Left renal pelvis (tissue), 4 donors: ENCODE measurements around the gene PSMD14. TPM values are rescaled to one million over a fixed set of nuclear protein-coding genes. Genes with fewer than 3 reads are reported as not detected.
"Not testable (repeated sequence)": the region's sequence is repeated elsewhere in the genome, so short reads cannot be mapped to it uniquely, and the experiment has no call there.

Source experiments
- DNase-seq, 4 donors: peaks; one replicate each; pipeline ENCODE4 v3.0.0-alpha.2; 2013; ENCODE audit warnings: low read depth in 4 of 4, low spot score in 3 of 4
- polyA plus RNA-seq, 4 donors: library from polyadenylated mRNA; unstranded; fragments of 120-200 nt; gene quantifications; one replicate each; pipeline ENCODE4 v1.2.1, GENCODE V29; 2013; ENCODE audit not compliant: insufficient read length in 4 of 4

Gene PSMD14
- polyA plus RNA-seq, 4 donors: 36.8 to 60.0 (median 50.3) TPM

DNA sequence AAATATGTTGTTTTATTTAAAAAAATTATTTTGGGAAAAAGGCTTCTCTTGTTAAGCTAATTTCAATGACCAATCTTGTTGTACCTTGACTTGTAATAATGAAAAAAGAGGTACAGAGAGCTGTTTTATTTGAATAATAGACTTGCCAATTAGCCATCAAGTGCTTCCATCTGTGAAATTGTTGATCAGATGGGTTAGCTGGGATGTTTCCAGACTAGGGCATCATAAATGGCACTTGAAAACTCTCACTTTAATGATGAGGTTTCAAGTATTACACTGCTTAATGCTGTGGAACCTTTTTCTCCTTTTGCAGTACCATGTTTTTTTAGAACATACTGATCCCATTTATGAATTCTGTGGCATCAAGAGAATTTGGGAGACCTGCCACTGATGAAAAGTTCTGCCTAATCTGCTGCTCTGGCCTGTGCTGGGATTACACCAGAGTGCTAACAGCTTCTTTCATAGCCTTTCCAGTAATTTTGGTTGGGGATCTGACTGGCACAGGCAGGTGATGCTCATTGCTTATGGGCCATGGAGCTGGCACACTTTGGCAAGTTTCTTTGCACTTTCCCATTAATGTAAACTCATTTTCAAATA lies 24.2 kb downstream of the PSMD14 start:
- no peak for DNase-seq

DNA sequence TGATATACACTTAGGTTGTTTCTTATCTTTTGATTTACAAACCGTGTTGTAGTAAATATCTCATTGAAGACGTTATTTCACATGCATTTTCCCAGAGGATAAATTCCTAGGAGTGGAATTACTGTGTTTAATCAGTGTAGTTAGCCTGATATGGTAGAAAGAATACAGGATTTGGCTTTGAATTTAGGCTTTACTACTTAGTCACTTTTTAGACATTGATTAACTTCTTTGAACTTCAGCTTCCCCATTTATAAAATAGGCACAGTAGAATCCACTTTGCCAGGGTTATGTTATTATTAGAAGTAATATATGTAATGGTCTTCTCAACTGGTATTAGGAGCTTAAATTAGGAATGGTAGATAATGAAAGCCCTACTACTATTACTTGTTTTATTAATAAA lies 27.4 kb downstream of the PSMD14 start:
- DNase-seq: no peak

DNA sequence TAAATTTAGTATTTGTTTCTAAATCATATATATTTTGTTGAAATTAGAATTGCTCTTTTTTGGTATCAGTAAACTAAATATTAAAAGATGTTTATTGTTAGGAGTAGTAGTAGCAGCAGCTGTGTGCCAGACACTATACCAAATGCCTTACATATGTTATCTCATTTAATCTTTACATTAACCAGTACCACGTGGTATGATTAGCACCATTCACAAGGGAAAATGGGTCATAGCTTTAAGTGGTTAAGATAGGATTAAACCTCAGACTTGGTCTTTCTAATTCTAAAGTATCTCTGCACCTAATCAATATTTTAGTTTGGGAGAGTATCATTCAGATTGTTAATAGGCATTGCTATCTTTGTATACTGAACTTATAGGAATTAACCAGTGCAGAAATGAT lies 29.0 kb downstream of the PSMD14 start:
- no peak for DNase-seq

DNA sequence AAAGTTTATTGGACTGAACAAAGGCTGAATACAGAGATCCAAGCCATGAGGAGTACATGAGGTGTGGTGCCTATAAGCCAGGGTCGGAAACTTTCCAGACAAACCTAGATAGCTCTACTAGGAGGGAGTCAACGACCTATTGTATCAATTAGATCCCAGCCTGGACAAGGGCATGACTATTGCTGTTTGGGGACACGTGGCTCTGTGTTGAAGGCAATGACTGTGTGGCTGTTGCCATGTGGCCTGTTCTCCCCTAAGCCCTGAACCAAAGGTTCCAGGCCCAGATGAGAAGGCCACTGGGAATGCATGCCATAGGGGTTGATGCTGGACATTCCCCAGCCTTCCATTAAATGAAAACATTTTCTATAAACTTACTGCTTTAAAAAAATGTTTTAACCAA lies 31.3 kb downstream of the PSMD14 start:
- not testable (repeated sequence) for DNase-seq

DNA sequence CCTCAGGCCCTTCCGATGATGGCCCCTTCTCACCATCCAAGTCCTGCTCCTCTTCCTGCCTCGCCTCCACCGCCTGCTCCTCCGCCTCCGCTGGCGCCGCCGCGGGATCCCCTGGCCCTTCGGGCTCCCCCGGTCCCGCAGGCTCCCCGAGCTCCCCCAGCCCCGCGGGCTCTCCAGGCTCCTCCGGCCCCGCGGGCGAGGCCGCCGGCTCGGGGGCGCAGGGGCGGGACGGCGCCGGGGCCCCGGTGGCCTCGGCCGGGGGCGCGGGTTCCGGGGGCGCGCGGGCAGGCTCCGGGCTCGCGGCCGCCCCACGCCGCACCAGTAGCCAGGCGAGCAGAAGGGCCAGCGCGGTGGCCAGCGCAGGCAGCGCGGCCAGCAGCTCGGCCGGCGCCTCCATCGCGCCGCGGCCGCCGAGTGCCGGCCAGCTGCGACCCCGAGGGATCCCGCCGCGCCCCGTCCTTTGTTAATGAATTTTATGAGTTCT lies 32.7 kb downstream of the PSMD14 start:
- not testable (repeated sequence) for DNase-seq

DNA sequence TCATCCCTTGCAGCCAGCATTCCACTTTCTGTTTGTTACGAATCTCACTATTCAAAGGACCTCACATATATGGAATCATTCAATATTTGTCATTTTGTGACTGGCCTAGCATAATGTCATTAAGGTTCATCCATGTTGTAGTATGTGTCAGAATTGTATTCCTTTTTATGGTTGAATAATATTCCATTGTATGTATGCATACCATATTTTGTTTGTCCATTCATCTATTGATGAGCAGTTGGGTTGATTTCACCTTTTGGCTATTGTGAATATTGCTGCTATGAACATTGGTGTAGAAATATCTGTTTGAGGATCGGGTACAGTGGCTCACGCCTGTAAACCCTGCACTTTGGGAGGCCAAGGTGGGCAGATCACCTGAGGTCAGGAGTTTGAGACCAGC lies 35.0 kb downstream of the PSMD14 start:
- DNase-seq: no peak

DNA sequence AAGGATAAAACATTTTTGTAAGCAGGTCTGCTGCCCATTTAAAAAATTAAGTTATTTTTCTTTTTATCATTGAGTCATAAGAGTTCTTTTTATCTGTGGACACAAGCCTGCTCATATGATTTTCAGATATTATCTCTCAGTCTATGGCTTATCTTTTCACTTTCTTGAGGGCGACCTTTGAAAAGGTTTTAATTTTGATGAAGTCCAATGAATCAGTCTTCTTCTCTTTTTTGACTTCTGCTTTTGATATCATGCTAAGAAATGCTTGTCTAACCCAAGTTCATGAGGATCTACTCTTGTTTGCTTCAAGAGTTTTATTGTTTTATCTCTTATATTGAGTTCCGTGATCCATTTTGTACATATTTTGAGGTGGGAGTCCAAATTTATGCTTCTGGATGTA lies 36.5 kb downstream of the PSMD14 start:
- no peak for DNase-seq

DNA sequence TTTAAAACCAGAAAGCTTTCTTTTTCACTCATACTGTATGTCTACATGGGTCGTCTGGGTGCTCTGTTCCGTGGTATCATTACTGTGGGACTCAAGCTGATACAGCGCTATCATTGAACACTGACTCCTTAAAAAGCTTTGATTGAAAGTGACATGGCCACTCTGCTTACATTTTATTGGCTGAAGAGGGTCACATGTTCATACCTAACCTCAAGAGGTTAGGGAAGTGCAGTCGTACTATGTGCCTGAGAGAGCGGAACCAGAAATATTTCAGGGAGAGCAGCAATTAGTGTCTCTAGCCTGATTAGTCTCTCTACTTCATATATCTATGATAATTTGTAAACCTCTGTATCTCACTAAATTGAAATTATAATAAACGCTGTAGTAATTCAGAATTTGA lies 43.5 kb downstream of the PSMD14 start:
- DNase-seq: no peak

DNA sequence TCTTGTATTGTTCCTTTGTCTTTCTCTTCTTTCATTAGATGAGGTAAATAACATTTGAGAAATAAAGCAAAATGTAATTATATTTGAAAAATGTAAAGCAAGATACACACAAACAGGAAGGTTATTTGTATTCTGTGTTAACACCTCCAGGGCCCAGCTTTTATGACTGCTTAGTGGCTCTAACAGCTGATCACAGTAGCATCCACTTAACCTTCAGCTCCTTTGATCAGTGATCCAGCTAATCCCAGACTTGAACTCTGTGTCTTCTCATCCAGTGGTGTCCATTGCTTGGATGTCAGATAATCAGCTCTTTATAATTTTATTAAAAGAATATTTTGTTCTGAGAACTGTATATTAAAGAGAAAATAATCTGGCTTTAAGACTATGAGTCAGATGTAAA lies 44.5 kb downstream of the PSMD14 start:
- DNase-seq: no peak

DNA sequence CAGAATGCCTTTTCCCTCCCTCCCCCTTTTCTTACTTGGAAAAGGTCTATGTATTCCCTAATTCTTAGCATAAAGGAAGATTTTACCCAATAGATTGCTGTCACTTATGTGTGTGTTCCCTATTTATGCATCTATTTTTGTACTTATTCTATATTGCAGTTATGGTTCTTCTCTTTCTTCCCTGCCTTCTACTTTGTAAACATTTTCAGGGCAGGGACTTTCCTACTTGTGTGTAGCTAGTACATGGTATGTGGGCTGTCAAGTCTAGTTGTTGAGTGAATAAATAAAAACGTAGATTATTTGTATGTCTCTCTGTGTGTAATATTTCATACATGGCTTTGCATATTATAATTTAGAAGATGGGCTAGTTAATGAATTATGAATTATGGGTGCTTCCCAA lies 45.3 kb downstream of the PSMD14 start:
- DNase-seq: no peak

DNA sequence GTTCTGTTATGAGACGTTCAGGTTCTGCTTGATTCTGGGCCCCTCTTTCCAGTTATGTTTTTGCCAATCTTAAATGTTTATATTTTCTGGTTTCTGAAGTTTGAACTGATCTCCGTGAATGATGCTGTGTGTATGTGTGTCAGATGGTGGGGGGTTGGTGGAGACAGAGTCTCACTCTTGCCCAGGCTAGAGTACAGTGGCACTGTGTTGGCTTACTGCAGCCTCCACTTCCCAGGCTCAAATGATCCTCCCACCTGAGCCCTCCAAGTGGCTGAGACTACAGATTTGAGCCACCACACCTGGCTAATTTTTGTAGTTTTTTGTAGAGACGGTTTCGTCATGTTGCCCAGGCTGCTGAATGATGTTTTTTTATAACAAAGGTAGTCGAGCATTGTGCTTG lies 45.9 kb downstream of the PSMD14 start:
- no peak for DNase-seq

DNA sequence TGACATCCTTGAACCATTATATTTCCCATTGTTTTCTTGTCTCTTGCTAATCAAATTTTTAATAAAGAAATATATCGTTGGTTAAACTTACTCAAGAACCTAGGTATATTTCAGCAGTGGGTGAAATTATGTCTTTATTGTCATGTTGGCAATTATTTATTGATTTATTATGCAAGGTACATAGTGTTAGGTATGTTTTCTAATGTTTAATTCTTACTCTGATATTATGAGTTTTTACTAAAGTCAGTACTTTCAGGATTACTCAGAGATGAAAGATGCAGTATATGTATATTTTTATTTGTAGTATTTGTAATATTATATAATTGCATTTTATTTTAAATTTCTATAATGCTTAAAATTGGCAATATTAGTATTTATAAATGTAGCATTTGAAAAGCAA lies 46.9 kb downstream of the PSMD14 start:
- no peak for DNase-seq

DNA sequence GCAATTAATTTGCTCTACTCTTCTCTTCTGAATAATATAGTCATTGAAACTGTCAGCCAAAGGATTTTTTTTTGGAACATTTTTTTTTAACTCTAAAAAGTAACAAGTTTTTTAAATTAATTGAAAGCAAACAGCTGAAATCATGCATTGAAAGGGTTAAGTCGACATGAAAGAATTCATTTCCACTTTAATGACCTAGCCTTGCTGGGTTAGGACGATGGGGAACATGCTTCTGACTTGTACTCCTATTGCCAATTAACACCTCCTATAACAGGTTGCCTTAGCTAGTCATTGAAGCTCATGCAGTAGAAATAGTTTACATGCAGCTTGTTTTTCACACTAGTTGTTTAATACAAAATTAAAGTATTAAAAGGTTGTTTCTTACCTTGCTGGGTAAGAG lies 47.8 kb downstream of the PSMD14 start:
- no peak for DNase-seq

DNA sequence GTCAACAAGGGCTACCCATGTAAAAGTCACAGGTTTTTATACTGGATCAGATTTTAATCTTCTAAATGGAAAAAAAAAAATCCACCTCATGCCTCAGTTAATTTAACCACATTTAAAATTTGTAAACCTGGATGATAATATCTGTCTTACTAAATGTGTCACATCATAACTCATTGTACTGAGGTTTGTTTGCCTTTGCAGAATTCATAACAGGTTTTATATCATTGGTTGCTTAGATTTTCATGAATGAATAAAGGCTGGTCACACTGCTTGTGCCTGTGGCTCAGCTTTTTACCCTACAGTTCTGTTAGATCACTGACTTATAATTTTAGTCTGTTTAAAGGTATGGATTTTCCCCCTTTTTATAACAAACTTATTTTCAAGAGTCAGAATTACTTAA lies 48.9 kb downstream of the PSMD14 start:
- no peak for DNase-seq

DNA sequence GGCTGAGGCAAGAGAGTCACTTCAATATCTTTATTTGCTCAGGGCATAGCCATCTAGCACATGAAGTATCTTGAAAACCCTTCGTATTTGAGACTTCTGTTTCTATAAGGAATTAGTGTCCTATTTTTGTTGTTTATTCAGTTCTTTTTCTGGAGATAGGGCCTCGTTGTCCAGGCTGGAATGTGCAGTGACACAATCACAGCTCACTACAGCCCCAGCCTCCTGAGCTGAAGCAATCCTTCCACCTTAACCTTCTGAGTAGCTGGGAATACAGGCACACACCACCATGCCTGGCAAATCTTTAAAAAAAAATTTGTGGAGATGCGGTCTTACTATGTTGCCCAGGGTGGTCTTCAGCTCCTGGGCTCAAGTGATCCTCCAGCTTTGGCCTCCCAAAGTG lies 50.6 kb downstream of the PSMD14 start:
- no peak for DNase-seq

DNA sequence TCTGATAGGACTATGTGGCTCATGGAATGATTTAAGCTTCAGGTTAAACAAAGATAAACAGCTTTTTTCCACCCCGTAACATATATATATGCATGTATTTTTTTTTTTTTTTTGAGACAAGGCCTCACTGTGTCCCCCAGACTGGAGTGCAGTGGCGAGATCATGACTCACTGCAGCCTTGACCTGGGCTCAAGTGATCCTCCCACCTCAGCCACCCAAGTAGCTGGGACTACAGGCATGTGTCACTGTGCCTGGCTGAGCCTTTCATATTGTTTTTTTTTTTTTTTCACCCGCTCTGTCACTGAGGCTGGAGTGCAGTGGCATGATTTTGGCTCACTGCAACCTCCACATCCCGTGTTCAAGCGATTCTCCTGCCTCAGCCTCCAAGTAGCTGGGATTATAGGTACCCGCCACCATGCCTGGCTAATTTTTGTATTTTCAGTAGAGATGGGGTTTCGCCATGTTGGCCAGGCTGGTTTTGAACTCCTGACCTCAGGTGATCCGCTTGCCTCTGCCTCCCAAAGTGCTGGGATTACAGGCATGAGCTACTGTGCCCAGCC lies 52.0 kb downstream of the PSMD14 start:
- not testable (repeated sequence) for DNase-seq

DNA sequence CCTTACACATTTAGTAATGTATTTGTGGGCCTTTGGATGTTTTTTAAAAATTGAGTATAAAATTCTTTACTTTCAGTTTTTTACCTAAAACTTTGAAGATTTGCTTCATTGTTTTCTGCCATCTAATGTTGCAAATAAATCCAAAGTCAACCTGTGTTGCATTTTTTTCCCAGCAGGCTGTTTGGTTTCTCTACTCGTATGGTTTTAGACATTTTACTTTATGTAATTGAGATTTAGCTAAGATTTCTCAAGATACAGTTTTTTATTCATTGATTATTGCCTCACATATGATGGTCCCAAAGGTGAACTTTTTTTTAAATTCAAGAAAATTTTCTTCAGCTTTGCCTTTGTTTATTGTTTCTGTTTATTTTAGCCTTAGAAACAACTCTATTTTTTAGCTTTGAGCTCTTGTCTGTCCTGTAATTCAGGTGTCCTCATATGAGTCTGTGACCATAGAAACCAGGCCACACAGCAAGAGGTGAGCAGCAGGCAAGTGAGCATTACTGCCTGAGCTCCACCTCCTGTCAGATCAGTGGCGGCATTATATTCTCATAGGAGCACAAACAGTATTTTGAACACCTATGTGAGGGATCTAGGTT lies 54.4 kb downstream of the PSMD14 start:
- no peak for DNase-seq

DNA sequence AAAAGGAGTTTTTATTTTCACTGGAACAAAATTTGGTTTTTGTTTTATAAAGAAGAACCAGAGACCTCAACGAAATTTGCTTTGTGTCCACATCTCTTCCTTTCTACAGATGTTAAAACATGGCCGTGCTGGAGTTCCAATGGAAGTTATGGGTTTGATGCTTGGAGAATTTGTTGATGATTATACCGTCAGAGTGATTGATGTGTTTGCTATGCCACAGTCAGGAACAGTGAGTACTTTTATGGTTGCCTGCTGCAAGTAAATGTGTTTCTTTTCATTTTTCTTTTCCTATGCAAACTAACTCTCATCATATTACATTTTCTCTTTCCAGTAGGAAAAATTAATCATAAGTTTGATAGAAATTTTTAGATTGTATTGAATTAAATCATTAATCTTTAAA lies 59.5 kb downstream of the PSMD14 start:
- DNase-seq: no peak

DNA sequence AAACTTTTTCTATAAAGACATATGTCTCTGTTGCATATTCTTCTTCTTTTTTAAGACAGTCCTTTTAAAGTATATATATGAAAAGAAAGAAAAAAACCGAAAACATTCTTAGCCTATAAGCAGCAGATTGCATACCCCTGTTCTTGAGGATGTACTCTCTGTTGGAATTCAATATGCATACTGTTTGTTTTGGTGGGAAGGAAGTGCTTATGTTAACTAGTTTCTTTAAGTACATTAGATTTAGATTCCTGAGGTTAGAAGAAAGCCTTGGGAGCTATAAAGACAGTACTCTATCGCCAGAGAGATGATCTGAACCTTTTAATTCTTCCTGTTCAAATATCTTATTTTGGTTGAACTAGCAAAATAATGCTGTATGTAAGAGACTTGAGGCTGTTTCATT lies 61.1 kb downstream of the PSMD14 start:
- DNase-seq: no peak

DNA sequence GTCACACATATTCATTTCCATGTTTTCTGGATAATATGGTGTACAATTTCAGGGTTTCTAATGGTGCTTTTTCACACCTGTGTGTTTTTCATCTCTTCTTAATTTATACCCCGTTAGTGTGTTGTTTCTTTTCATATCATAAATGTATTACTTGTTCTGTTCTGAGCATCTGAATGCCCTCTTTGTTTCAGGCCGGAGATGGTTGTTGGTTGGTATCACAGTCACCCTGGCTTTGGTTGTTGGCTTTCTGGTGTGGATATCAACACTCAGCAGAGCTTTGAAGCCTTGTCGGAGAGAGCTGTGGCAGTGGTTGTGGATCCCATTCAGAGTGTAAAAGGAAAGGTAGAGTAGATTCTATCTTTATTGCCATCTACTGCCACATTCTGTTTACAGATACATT lies 62.8 kb downstream of the PSMD14 start:
- DNase-seq: no peak

DNA sequence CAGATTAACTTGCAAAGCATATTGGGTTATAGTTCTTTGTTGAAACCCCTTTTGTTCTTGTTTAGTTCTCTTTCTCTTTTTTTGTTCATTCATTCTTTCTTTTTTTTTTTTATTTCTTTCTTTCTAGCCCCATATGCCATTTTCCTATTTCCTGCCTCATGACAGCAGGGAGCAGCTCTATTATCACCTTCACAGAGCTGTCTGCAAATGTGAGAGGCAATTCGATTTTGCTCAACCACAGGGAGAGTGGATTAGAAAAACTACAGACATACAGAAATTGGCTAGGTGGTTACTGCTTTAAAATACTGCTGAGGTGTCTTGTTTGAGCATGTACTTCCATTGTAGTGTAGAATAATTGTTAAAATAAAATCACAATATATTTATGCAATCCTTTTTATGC lies 63.6 kb downstream of the PSMD14 start:
- no peak for DNase-seq

DNA sequence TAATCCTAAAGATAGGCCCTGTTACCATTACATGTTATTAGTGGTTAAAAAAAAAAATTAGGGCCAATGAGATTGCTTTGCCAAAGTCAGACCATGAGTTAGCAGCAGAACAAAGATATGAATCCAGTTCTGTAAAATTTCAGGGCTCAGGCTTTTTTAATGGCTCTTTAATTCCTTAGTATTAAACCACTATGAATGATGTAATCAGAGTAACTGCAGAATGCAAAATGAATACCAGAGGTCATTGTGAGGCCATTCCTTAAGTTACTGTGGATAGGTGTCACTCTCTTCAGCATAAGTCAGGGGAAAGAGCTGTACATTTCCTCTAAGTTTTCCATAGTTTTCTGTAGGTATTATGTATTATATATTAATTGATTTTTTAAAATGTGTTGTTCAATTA lies 65.7 kb downstream of the PSMD14 start:
- DNase-seq: no peak

DNA sequence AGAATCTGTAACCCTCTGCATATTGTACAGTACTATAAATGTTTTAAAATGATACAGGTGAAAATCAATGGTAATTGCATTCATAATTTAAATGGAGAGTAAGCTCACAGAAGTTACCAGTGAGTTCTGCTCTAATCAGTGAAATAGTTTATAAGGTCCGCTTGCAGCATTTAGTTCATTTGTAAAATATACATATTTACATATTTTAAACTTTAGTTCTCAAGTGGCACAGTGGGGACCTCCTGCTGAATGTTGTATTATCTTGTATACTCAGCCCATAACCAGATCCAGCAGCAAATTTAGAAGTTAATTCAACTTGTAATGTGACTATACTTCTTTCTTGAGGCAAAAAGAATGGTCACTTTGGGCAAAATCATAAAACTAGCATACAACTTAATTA lies 66.2 kb downstream of the PSMD14 start:
- DNase-seq: no peak
